ENCODE measurements around the gene SPTBN1.

DNA sequence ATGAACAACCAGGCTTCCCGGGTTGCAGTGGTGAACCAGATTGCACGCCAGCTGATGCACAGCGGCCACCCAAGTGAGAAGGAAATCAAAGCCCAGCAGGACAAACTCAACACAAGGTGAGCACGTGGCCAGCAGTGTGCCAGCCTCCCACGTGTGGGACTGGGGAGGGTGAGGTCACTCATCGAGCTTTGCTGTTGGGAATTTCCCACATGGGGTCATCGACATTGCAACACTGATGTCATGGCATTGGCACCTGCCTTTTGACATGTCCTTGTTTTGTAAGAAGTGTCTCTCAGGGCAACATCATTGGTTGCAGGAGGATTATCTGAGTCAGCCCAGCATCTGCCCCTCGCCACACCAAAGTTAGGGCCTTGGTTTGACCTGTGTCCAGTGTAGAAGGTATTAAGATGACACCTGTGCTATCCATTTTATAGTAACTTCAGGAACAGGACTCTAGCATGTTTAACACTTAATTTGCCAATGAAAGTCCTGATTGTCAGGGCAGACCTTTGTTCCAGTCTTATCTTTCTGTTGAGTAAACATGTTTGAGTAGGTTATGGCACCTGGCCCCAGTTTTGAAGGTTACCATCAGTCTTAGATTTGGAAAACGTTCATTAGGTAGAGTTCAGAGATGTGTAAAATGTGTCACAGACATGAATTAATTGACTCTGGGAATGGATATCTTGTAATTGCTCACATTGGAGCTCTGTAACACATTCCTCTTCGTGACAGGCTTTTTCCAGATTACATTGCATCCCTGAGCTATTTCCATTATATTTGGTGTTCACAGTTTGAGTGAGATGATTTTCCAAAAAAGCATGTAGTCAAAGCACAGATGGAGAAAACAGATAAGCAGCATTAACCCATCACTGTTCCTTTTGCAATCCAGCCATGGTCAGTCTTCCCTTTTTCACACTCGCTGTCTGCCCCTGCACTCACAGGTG lies 174.1 kb downstream of the SPTBN1 start:
- TF ChIP-seq, protein P1, sequence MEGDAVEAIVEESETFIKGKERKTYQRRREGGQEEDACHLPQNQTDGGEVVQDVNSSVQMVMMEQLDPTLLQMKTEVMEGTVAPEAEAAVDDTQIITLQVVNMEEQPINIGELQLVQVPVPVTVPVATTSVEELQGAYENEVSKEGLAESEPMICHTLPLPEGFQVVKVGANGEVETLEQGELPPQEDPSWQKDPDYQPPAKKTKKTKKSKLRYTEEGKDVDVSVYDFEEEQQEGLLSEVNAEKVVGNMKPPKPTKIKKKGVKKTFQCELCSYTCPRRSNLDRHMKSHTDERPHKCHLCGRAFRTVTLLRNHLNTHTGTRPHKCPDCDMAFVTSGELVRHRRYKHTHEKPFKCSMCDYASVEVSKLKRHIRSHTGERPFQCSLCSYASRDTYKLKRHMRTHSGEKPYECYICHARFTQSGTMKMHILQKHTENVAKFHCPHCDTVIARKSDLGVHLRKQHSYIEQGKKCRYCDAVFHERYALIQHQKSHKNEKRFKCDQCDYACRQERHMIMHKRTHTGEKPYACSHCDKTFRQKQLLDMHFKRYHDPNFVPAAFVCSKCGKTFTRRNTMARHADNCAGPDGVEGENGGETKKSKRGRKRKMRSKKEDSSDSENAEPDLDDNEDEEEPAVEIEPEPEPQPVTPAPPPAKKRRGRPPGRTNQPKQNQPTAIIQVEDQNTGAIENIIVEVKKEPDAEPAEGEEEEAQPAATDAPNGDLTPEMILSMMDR (IDR thresholded peaks at IDR 0.05; ENCODE audit: low read depth, low read length): no peak
- no peak for TF ChIP-seq EZH2phosphoT487 (IDR thresholded peaks at IDR 0.05; ENCODE audit: low read depth)
